Endothelial cell of umbilical vein (primary cell): ENCODE results near the gene SRP68. TPM values are rescaled to one million over a fixed set of nuclear protein-coding genes. Genes with fewer than 3 reads are reported as not detected.

Source experiments
- BruUV-seq: library from RNA; stranded (reverse); fragments of 400-500 nt; replicated peaks from 2 replicates; lab custom pipeline; 2021; lab: Mats Ljungman, UMichigan
- CTCF ChIA-PET: fragments of 300-600, 350-600 bp; sonication (Branson Sonifier 250); formaldehyde crosslinking; loops from one replicate; lab custom pipeline; 2021; ENCODE audit warnings: antibody characterized with exemption, inconsistent platforms; lab: Charles Lee
- POLR2A ChIA-PET: fragments of 300-600, 350-600 bp; sonication (Branson Sonifier 250); formaldehyde crosslinking; loops from one replicate; lab custom pipeline; 2021; ENCODE audit warnings: antibody characterized with exemption, inconsistent platforms; lab: Charles Lee
- DNase-seq: peaks from one replicate; pipeline ENCODE4 v3.0.0-alpha.2; 2011; ENCODE audit warnings: low read depth, low spot score
- FAIRE-seq: peaks from 2 replicates; lab custom pipeline; 2011; peaks lifted over from hg19 to GRCh38; lab: Jason Lieb, UNC
- H2AFZ ChIP-seq: 2 replicates; pipeline ENCODE4 v1.6.0; 2012; ENCODE audit warnings: low read depth, low read length, control low read depth, inconsistent platforms
- H3K27ac ChIP-seq: 2 replicates; pipeline ENCODE4 v1.5.1; 2011; ENCODE audit warnings: low read depth, mild to moderate bottlenecking, control low read depth, low read length, moderate library complexity; ENCODE audit not compliant: insufficient read depth
- H3K27me3 ChIP-seq, 2 experiments: 2 replicates each; pipeline versions ENCODE4 v1.6.0 to v1.6.1; 2011; ENCODE audit warnings: low read length in 2 of 2, mixed read lengths in 1 of 2; ENCODE audit not compliant: control insufficient read depth in 2 of 2, insufficient read depth in 2 of 2
- H3K36me3 ChIP-seq, 2 experiments: 2 replicates in 1 of 2; 3 replicates in 1 of 2; pipeline ENCODE4 v1.5.1; 2011; ENCODE audit warnings: low read length in 2 of 2, mild to moderate bottlenecking in 1 of 2, moderate library complexity in 1 of 2; ENCODE audit not compliant: control insufficient read depth in 2 of 2, insufficient read depth in 2 of 2; ENCODE audit errors: extremely low read depth in 1 of 2
- H3K4me1 ChIP-seq: 3 replicates; pipeline ENCODE4 v1.5.1; 2011; ENCODE audit warnings: mild to moderate bottlenecking, low read length; ENCODE audit not compliant: control insufficient read depth, insufficient read depth; ENCODE audit errors: extremely low read depth
- H3K4me2 ChIP-seq: 2 replicates; pipeline ENCODE4 v1.6.1; 2011; ENCODE audit warnings: low read length, control low read depth, mixed read lengths; ENCODE audit not compliant: insufficient read depth
- H3K4me3 ChIP-seq, 3 experiments: fragments of 200-600 bp in 1 of 3; sonication (generic), shearing (Covaris generic) in 1 of 3; replicated peaks in 1 of 3; 2 replicates each; pipeline ENCODE4 v1.5.1; 2011 to 2016; ENCODE audit warnings: control low read depth in 3 of 3, low read length in 3 of 3, mild to moderate bottlenecking in 2 of 3, inconsistent platforms in 1 of 3, low read depth in 1 of 3, moderate library complexity in 1 of 3; ENCODE audit not compliant: insufficient read depth in 1 of 3
- H3K79me2 ChIP-seq: 2 replicates; pipeline ENCODE4 v1.6.0; 2012; ENCODE audit warnings: low read length, inconsistent platforms; ENCODE audit not compliant: control insufficient read depth, insufficient read depth
- H3K9ac ChIP-seq: replicated peaks from 2 replicates; pipeline ENCODE3; 2011; ENCODE audit warnings: low read length, control low read depth; ENCODE audit not compliant: insufficient read depth; ENCODE audit errors: extremely low read depth
- H3K9me1 ChIP-seq: replicated peaks from 3 replicates; pipeline ENCODE4 v1.6.0; 2011; ENCODE audit warnings: mild to moderate bottlenecking, low read length; ENCODE audit not compliant: control insufficient read depth, insufficient read depth; ENCODE audit errors: extremely low read depth
- H3K9me3 ChIP-seq: replicated peaks from 2 replicates; pipeline ENCODE4 v1.5.1; 2012; ENCODE audit warnings: low read length, inconsistent platforms; ENCODE audit not compliant: control insufficient read depth, insufficient read depth
- H4K20me1 ChIP-seq: replicated peaks from 2 replicates; pipeline ENCODE3; 2011; ENCODE audit warnings: mild to moderate bottlenecking, low read length; ENCODE audit not compliant: control insufficient read depth, insufficient read depth; ENCODE audit errors: extremely low read depth
- EZH2 ChIP-seq: IDR thresholded peaks from 2 replicates; pipeline ENCODE4 v1.6.1; 2012; ENCODE audit warnings: borderline replicate concordance, low read depth, mild to moderate bottlenecking, moderate library complexity, low read length, inconsistent platforms; ENCODE audit not compliant: severe bottlenecking
- FOS ChIP-seq: IDR thresholded peaks from 2 replicates; pipeline ENCODE4 v1.6.1; 2011; ENCODE audit warnings: mild to moderate bottlenecking, low read length, moderate library complexity, borderline replicate concordance; ENCODE audit not compliant: insufficient read depth
- GATA2 ChIP-seq: IDR thresholded peaks from 2 replicates; pipeline ENCODE4 v1.7.0; 2011; ENCODE audit warnings: low read depth, mild to moderate bottlenecking, moderate library complexity, mixed read lengths, low read length; ENCODE audit not compliant: insufficient read length, insufficient read depth
- JUN ChIP-seq: IDR thresholded peaks from 2 replicates; pipeline ENCODE4 v1.6.1; 2011; ENCODE audit warnings: borderline replicate concordance, low read depth; ENCODE audit not compliant: insufficient read length, insufficient read depth
- MYC ChIP-seq: IDR thresholded peaks from one replicate; pipeline ENCODE4 v1.6.1; 2011; ENCODE audit warnings: mild to moderate bottlenecking, low read depth, low read length
- POLR2A ChIP-seq: IDR thresholded peaks from 2 replicates; pipeline ENCODE4 v1.6.1; 2012; ENCODE audit warnings: low read depth, mild to moderate bottlenecking, control low read depth, low read length
- POLR2AphosphoS5 ChIP-seq: IDR thresholded peaks from 2 replicates; pipeline ENCODE4 v1.6.1; 2012; ENCODE audit warnings: low read depth, mild to moderate bottlenecking, control low read depth, low read length, moderate library complexity; ENCODE audit not compliant: insufficient read depth
- dilution Hi-C: fragments of 300-500 bp; cut with MboI; formaldehyde crosslinking; loops from one replicate; pipeline ENCODE4 v1.15.0; 2019; ENCODE audit warnings: low sequenced_read_pairs; ENCODE audit not compliant: extremely low pct_ligation_motif_present
- intact Hi-C: fragments of 100-400 bp; cut with micrococcal nuclease; formaldehyde crosslinking; loops from one replicate; pipeline ENCODE4 v1.10.0; 2022
- polyA plus RNA-seq, 4 experiments: library from polyadenylated mRNA; depleted of rRNA in 3 of 4; stranded (reverse) in 3 of 4; unstranded in 1 of 4; fragments of >200 nt; gene quantifications; 2 replicates each; pipeline versions ENCODE4 v1.2.1 to v1.2.3, GENCODE V29; 2011 to 2012; ENCODE audit warnings: missing spikeins in 1 of 4
- total RNA-seq: library from RNA; stranded (reverse); gene quantifications from 2 replicates; pipeline ENCODE4 v1.2.3, GENCODE V29; 2021
- TF ChIP-seq, protein P1 (sequence below), 2 donors: IDR thresholded peaks; 1 replicate in 1 of 2; 2 replicates in 1 of 2; pipeline ENCODE4 v1.5.1; 2011; ENCODE audit warnings: low read length in 2 of 2, mild to moderate bottlenecking in 2 of 2, moderate library complexity in 2 of 2, control low read depth in 1 of 2, inconsistent platforms in 1 of 2, low read depth in 1 of 2; ENCODE audit not compliant: insufficient read depth in 1 of 2; ENCODE audit errors: extremely low read depth in 1 of 2
- TF ChIP-seq, protein P2 (sequence below): IDR thresholded peaks from 2 replicates; pipeline ENCODE4 v1.6.1; 2011; ENCODE audit not compliant: insufficient read depth, insufficient read length

The SRP68 gene
- total and polyA plus RNA-seq, 2 donors (not counting 3 experiments of a cell fraction or from before 2014, with no cell fraction given) = 64.6 to 81.7 TPM

DNA sequence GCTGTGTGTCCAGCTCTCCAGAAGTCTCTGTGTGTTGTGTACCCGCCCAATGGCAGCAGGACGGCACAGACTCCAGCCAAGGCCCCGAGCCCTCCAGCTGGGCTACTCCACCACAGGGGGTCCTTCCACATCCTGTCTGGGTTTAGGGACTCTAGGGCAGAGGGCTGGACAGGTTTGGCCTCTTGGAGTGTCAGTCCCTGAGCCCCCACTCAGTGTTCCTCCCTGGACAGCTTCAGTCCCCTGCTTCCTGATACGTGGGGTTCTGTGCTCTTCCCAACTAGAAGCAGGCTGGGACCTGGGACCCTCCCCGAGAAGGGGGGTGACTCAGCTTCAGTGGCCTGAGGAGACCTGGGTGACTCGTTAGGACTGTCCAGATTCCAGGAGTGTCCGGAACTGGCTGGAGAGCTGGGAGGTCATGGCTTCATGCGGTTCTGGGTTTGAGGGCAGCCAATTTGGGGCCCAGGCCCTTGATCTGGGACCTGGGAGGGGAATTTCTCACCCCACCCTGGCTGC is 67.5 kb downstream of the SRP68 start:
- Histone ChIP-seq H3K9ac (no peak overlapping the region), H3K27ac (no peak overlapping the region)
- no peak for FAIRE-seq

DNA sequence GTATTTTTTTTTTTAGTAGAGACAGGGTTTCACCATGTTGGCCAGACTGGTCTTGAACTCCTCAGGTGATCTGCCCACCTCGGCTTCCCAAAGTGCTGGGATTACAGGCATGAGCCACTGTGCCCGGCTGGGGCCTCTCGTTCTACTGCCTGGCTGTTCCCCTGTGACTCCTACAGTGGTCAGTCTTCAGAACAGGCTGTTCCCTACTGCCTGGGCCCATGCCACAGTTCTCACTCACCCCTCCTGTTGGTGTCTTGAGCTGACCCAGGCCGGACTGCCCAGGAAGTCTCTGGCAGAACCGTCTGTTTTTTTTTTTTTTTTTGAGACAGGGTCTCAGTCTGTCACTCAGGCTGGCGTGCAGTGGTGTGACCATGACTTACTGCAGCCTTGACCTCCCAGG is 68.4 kb downstream of the SRP68 start:
- TF ChIP-seq, protein P1, sequence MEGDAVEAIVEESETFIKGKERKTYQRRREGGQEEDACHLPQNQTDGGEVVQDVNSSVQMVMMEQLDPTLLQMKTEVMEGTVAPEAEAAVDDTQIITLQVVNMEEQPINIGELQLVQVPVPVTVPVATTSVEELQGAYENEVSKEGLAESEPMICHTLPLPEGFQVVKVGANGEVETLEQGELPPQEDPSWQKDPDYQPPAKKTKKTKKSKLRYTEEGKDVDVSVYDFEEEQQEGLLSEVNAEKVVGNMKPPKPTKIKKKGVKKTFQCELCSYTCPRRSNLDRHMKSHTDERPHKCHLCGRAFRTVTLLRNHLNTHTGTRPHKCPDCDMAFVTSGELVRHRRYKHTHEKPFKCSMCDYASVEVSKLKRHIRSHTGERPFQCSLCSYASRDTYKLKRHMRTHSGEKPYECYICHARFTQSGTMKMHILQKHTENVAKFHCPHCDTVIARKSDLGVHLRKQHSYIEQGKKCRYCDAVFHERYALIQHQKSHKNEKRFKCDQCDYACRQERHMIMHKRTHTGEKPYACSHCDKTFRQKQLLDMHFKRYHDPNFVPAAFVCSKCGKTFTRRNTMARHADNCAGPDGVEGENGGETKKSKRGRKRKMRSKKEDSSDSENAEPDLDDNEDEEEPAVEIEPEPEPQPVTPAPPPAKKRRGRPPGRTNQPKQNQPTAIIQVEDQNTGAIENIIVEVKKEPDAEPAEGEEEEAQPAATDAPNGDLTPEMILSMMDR (IDR thresholded peaks at IDR 0.05; ENCODE audit: extremely low read depth in 1 of 2, insufficient read depth in 1 of 2, low read depth in 1 of 2, low read length in 2 of 2) = no peak
- TF ChIP-seq GATA2 (no peak), FOS (no peak), EZH2 (no peak), JUN (no peak), POLR2AphosphoS5 (no peak), POLR2A (no peak)
- TF ChIP-seq, protein P2, sequence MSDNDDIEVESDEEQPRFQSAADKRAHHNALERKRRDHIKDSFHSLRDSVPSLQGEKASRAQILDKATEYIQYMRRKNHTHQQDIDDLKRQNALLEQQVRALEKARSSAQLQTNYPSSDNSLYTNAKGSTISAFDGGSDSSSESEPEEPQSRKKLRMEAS = no peak
- Histone ChIP-seq H3K9me3 (no peaks in the 10 kb centered on the region), H3K4me3 (no peak overlapping the region), H3K4me2 (no peak overlapping the region), H3K36me3 (peaks cover 0 to 2% of the 10 kb centered on the region in 2 experiments), H3K79me2 (no peaks in the 10 kb centered on the region), H3K9me1 (no peaks in the 10 kb centered on the region), H3K27ac (no peak overlapping the region), H3K9ac (no peak overlapping the region), H3K27me3 (no peaks in the 10 kb centered on the region), H4K20me1 (no peaks in the 10 kb centered on the region), H2AFZ (no peak overlapping the region), H3K4me1 (no peaks in the 10 kb centered on the region)
- FAIRE-seq = no peak
- ChIA-PET POLR2A (no interaction called here), CTCF (interaction anchor here (0.7 to 5.8 kb wide), 5 partner anchors 9 to 108 kb away, joined by 3 to 95 read pairs (median 7); partner anchors contain the start of genes MRPL38 and TRIM65)
- dilution Hi-C loops = no loop called here
- no TSS peak for BruUV-seq
- DNase-seq = no peak
- intact Hi-C loops = loop anchor here (10.0 kb wide), 1 partner anchor 229 kb away; a partner anchor contains a TSS

More for the DNA sequence above, 67.5 kb downstream of the SRP68 start:
- no peaks in the 10 kb centered on the region for H3K4me1 ChIP-seq
- no TSS peak for BruUV-seq
- dilution Hi-C loops = no loop called here
- H3K36me3 ChIP-seq = peaks cover 0 to 2% of the 10 kb centered on the region in 2 experiments
- no peak for DNase-seq
- H3K4me3 ChIP-seq = no peak overlapping the region
- TF ChIP-seq EZH2 (no peak), GATA2 (no peak), MYC (no peak), JUN (no peak), POLR2A (no peak), FOS (no peak)
- TF ChIP-seq, protein P2 = no peak
- no peaks in the 10 kb centered on the region for H3K79me2 ChIP-seq
- no peak overlapping the region for H2AFZ ChIP-seq
- H3K27me3 ChIP-seq = no peaks in the 10 kb centered on the region
- H3K9me3 ChIP-seq = no peaks in the 10 kb centered on the region
- H3K4me2 ChIP-seq = no peak overlapping the region
- CTCF ChIA-PET = interaction anchor here (0.7 to 5.8 kb wide), 9 partner anchors 8 to 251 kb away, joined by 3 to 95 read pairs (median 3); partner anchors contain the start of genes MRPL38 and TRIM65
- intact Hi-C loops = loop anchor here (1.0 to 10.0 kb wide), 3 partner anchors 64 to 230 kb away; partner anchors contain the start of gene FBF1
- H3K9me1 ChIP-seq = no peaks in the 10 kb centered on the region
- POLR2A ChIA-PET = no interaction called here
- H4K20me1 ChIP-seq = no peaks in the 10 kb centered on the region
